Right cardiac atrium (tissue), 5 donors: Measurements from ENCODE around the gene NUCB1. TPM values are rescaled to one million over a fixed set of nuclear protein-coding genes. Genes with fewer than 3 reads are reported as not detected.

ENCODE experiments used
- ATAC-seq, 2 donors: fragments of 200-7000 bp; cut with Tn5 transposase; one replicate each; pipeline versions ENCODE4 v1.8.0 to v1.9.1; 2020; ENCODE audit warnings: moderate library complexity in 2 of 2, mild to moderate bottlenecking in 1 of 2
- DNase-seq, 3 donors: peaks; one replicate each; pipeline ENCODE4 v3.0.0-alpha.2; 2020
- H3K27ac ChIP-seq: one replicate; pipeline ENCODE4 v1.5.1; 2013; ENCODE audit warnings: mild to moderate bottlenecking, low read length, control low read depth, moderate library complexity
- H3K27me3 ChIP-seq: one replicate; pipeline ENCODE4 v1.6.1; 2013; ENCODE audit not compliant: control insufficient read depth, insufficient read depth
- H3K4me1 ChIP-seq: one replicate; pipeline ENCODE4 v1.6.1; 2013; ENCODE audit warnings: low read length; ENCODE audit not compliant: control insufficient read depth, insufficient read depth
- H3K4me3 ChIP-seq: one replicate; pipeline ENCODE4 v1.5.1; 2013; ENCODE audit warnings: low read length, control low read depth
- H3K9me3 ChIP-seq: one replicate; pipeline ENCODE4 v1.6.1; 2013; ENCODE audit warnings: low read length; ENCODE audit not compliant: control insufficient read depth
- WGBS: extraction: QIAGEN DNeasy Blood & Tissue Kit; methylation state at CpG from one replicate; pipeline ENCODE4 v1.1.7; 2013; 5-methylcytosine and 5-hydroxymethylcytosine counted together
- intact Hi-C, 4 donors: fragments of 100-400 bp; cut with DNase I; formaldehyde crosslinking; loops; one replicate each; pipeline versions ENCODE4 v1.11.0 to v1.14.0; 2022 to 2023
- polyA plus RNA-seq: library from polyadenylated mRNA; stranded (reverse); fragments of 200-250 nt; gene quantifications from one replicate; pipeline ENCODE4 v1.2.3, GENCODE V29; 2013
- total RNA-seq, 4 donors: library from RNA; stranded (reverse); fragmentation: NEBNext Ultra II Directional; extraction: Animal tissue kit (Norgen Biotek cat#: 25700); gene quantifications; one replicate each; pipeline ENCODE4 v1.2.1, GENCODE V29; 2021
- donor health status: healthy with polysubstance abuse.
- donor health status: DM: no; HTN: yes; CAD: no.
- donor health status: DM: no; HTN: no; CAD: no.
- donor health status: DM: no; HTN: yes; CAD: no; lungs with severe emphysema.
- donor health status: DM: yes; HTN: yes; CAD: no.

The NUCB1 gene
- total and polyA plus RNA-seq, 5 donors: 213 to 327 (median 303) TPM

DNA sequence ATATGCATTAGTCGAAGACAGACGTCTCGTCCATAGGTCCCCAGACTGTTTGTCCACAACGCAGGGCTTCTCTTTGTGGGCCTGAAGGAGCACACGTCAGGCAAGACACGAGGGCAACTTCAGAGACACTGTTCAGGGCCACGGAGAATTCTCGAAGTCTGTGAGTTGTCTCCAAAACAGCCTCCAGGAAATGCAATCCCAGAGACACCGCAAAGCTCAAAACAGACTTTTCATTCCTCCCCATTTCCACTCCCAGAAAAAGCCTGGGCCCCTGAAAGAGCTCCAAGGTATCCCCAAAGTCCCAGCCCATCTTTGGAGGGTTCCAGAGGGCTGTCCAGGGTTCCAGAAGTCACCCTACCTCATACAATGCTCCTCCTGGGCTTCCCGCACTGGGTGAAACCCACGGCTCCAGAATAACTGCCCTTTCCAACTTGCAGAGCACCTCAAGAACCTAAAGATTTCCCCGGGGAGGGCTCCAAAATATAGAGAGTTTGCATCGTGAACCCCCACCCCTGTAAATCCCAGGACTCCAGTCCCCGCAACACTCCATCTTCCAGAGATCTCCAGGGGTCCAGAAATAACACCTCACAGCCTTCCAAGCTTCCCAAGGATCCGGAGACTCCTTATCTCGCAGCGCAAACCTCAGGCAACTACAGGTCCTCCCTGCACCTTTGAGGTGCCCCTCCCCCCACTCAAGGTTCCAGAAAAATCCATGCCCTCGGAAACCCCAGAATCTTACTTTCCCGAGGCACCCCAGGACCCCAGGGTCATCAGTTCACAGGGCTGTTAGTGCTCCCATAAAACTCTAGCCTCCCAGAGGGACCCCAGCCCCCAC is 64.3 kb downstream of the NUCB1 start:
- Histone ChIP-seq H3K4me1 (peaks cover 11% of the 10 kb centered on the region), H3K27ac (peak overlapping the region; percentile 59), H3K4me3 (peak overlapping the region; percentile 53), H3K27me3 (no peaks in the 10 kb centered on the region), H3K9me3 (no peaks in the 10 kb centered on the region)
- DNase-seq (no peak), ATAC-seq (no peak)
- WGBS: 12% methylated on average over 19 of the region's 19 CpGs
- intact Hi-C loops: loop anchor here in 2 of 4 donors (5.0 to 10.0 kb wide), 3 partner anchors 60 to 172 kb away; partner anchors contain the start of genes NUCB1 (in 1 of the 2) and PPP1R15A (in 1 of the 2)

DNA sequence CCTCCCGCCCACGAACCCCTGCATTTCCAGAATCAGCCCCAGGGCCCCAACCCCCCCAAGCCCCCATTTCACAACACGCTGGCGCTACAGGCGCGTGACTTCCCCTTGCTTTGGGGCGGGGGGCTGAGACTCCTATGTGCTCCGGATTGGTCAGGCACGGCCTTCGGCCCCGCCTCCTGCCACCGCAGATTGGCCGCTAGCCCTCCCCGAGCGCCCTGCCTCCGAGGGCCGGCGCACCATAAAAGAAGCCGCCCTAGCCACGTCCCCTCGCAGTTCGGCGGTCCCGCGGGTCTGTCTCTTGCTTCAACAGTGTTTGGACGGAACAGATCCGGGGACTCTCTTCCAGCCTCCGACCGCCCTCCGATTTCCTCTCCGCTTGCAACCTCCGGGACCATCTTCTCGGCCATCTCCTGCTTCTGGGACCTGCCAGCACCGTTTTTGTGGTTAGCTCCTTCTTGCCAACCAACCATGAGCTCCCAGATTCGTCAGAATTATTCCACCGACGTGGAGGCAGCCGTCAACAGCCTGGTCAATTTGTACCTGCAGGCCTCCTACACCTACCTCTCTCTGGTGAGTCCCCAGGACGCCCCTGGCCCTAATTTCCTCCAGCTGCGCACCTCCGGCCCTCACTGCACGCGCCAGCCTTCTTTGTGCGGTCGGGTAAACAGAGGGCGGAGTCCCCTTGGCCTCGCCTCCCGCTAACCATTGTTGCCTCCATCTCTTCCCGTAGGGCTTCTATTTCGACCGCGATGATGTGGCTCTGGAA is 65.1 kb downstream of the NUCB1 start, which contains the start of gene FTL:
FTL (plus strand) TSS at position 270 of the 766 bp plus-strand sequence; CDS start at position 469, 199 bp downstream.
- no peaks in the 10 kb centered on the region for H3K27me3 ChIP-seq
- H3K9me3 ChIP-seq: no peaks in the 10 kb centered on the region
- ATAC-seq (peak; percentile 87 to 90), DNase-seq (peak; percentile 98 to 99 (median 99))
- peak within 1 kb of the TSS; percentile 69 for H3K4me3 ChIP-seq
- H3K27ac ChIP-seq: peak within 1 kb of the TSS; percentile 86
- under 1% methylated on average over 52 of the region's 52 CpGs for WGBS
- intact Hi-C loops: loop anchor here in 2 of 4 donors (5.0 to 10.0 kb wide), 3 partner anchors 60 to 173 kb away; partner anchors contain the start of genes NUCB1 (in 1 of the 2) and PPP1R15A (in 1 of the 2)
- peaks cover 11% of the 10 kb centered on the region for H3K4me1 ChIP-seq

DNA sequence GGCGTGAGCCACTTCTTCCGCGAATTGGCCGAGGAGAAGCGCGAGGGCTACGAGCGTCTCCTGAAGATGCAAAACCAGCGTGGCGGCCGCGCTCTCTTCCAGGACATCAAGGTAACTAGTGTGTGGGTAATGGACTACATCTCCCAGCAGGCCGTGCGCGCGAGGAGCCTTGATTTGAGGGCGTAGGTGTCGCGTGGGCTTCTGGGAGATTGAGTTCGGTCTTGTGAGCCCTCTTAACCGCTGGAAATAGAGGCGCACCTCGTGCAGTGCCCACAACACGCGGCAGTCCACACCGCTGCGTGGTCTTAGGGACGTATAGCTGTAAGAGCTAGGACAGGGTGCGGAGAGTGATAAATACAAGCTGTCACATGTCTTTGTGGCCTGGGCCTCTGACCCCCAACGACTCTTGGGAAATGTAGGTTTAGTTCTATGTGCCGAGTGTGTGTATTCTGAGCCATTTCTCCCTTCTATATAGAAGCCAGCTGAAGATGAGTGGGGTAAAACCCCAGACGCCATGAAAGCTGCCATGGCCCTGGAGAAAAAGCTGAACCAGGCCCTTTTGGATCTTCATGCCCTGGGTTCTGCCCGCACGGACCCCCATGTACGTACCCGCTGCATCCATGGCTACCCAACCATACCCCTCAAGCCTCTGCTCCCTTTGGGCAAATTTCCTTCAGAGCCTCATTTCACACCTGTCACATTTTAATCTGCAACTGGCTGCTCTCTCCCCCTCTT is 65.9 kb downstream of the NUCB1 start:
- intact Hi-C loops: loop anchor here in 2 of 4 donors (5.0 to 10.0 kb wide), 3 partner anchors 61 to 174 kb away; partner anchors contain the start of genes NUCB1 (in 1 of the 2) and PPP1R15A (in 1 of the 2)
- Histone ChIP-seq H3K27ac (peak overlapping the region; percentile 86), H3K27me3 (no peaks in the 10 kb centered on the region), H3K9me3 (no peaks in the 10 kb centered on the region), H3K4me3 (peak overlapping the region; percentile 69), H3K4me1 (peaks cover 11% of the 10 kb centered on the region)
- ATAC-seq (peak; percentile 54 to 66), DNase-seq (peak; percentile 89 to 95 (median 92))
- WGBS: 10% methylated on average over 36 of the region's 36 CpGs

DNA sequence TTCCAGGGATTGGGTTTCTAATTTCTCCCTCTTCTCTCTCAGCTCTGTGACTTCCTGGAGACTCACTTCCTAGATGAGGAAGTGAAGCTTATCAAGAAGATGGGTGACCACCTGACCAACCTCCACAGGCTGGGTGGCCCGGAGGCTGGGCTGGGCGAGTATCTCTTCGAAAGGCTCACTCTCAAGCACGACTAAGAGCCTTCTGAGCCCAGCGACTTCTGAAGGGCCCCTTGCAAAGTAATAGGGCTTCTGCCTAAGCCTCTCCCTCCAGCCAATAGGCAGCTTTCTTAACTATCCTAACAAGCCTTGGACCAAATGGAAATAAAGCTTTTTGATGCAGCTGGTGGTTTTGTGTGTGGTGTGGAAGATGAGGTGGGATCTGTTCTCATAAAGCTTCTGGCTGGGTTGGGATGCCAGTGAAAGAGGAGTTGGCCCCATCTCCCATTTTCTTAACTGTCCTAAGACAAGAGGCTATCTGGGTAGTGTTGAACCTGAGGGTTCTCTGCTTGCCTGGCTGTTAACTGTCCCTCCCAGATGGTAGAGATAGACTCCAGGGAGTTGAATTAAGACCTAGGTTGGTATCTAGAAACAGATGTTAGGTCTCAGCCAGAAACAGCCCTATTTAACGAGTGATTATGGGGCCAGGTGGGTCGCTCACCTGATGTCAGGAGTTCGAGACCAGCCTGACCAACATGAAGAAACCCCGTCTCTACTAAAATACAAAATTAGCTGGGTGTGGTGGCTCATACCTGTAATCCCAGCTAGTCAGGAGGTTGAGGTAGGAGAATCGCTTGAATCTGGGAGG is 66.6 kb downstream of the NUCB1 start:
- ATAC-seq: no peak
- 84% methylated on average over 10 of the region's 10 CpGs for WGBS
- DNase-seq: peak in 1 of 3 donors; percentile 72
- H3K27me3 ChIP-seq: no peaks in the 10 kb centered on the region
- intact Hi-C loops: loop anchor here in 2 of 4 donors (5.0 to 10.0 kb wide), 3 partner anchors 62 to 174 kb away; partner anchors contain the start of genes NUCB1 (in 1 of the 2) and PPP1R15A (in 1 of the 2)
- H3K4me3 ChIP-seq: peak overlapping the region; percentile 69
- H3K9me3 ChIP-seq: no peaks in the 10 kb centered on the region
- H3K4me1 ChIP-seq: peaks cover 11% of the 10 kb centered on the region
- H3K27ac ChIP-seq: peak overlapping the region; percentile 8

DNA sequence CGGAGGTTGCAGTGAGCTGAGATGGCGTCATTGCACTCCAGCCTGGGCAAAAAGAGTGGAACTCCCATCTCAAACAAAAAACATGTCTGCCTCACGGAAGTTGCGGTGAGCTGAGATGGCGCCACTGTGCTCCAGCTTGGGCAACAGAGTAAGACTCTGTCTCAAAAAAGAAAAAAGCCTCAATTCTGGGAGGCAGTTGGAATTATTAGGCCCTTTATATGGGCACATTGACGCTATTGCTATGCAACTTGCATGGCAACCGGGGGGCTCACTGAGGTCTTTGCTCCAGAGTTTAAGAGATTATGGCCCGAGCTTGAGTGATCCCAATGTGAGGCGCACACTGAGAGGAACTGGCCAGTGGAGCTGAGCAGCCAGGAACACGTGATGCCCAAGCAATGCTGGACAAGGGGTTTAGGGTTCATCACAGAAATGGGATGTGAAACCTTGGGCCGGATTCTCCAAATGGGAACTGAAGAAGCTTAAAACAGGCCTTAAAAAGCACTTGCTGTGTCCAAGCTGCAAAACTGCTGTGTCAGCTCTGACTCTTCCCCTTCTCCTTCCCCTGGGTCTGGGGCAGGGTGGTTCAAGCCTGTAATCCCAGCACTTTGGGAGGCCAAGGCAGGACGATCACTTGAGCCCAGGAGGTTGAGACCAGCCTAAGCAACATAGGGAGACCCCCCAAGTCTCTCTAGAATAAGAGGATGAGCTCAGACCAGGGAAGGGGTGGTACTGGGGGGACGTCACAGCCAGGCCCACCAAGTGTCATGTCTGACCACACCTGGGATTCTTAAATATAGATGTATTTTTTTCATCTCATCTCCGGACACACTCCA is 67.5 kb downstream of the NUCB1 start:
- H3K4me1 ChIP-seq: peaks cover 11% of the 10 kb centered on the region
- H3K27ac ChIP-seq: peak overlapping the region; percentile 55
- no peaks in the 10 kb centered on the region for H3K27me3 ChIP-seq
- ATAC-seq (no peak), DNase-seq (peak in 2 of 3 donors; percentile 78 to 80)
- 72% methylated on average over 14 of the region's 14 CpGs for WGBS
- intact Hi-C loops: loop anchor here in 2 of 4 donors (5.0 to 10.0 kb wide), 3 partner anchors 63 to 175 kb away; partner anchors contain the start of genes NUCB1 (in 1 of the 2) and PPP1R15A (in 1 of the 2)
- no peaks in the 10 kb centered on the region for H3K9me3 ChIP-seq
- H3K4me3 ChIP-seq: no peak overlapping the region

DNA sequence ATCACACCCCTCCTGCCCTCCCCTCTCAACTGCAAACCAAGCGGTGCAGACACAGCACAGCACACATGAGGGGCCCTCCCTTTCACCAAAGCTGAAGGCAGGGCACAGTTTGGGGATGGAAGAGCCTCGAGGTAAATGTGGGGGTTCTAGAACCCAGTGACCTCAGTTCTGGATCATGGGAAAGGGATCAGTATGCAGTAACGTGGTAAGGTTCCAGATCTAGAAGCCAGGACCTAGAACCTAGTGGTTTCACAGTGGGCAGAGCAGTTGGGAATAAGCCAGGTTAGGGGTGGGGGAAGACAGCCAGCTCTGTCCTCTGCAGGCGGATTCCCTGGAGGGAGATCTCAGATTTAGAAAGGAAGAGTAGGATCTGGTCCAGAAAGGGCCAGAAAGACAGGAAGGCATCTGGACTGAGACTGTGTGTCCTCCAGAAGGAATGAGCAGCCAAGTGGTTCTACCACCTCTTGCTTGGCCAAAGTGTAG is 68.1 kb downstream of the NUCB1 start:
- DNase-seq (no peak), ATAC-seq (no peak)
- no peak overlapping the region for H3K4me3 ChIP-seq
- intact Hi-C loops: loop anchor here in 2 of 4 donors (5.0 to 10.0 kb wide), 3 partner anchors 63 to 176 kb away; partner anchors contain the start of genes NUCB1 (in 1 of the 2) and PPP1R15A (in 1 of the 2)
- peaks cover 10% of the 10 kb centered on the region for H3K4me1 ChIP-seq
- H3K27ac ChIP-seq: peak overlapping the region; percentile 55
- no peaks in the 10 kb centered on the region for H3K9me3 ChIP-seq
- 48% methylated on average over 4 of the region's 4 CpGs for WGBS
- H3K27me3 ChIP-seq: no peaks in the 10 kb centered on the region

DNA sequence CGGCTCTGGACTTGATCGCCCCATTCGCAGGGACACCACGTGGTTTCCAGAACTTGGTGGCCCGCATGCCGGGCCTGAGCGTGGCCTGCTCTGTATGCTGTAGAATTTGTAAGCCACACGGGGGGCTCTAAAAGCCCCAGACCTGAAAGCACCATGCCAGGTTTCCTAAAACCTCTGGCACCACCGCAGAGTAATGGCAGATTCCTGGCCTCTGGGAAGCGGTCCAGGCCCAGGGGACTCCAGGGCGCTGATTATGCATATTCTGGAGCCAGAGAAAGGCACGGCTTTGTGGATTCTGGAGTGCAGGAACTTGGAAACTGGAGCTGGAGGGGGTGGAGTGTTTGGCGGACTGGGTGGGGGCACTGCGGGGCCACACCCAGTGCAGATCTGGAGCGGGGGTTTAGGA is 68.7 kb downstream of the NUCB1 start:
- H3K4me1 ChIP-seq: peaks cover 6% of the 10 kb centered on the region
- H3K9me3 ChIP-seq: no peaks in the 10 kb centered on the region
- no peak overlapping the region for H3K27ac ChIP-seq
- ATAC-seq: no peak
- peak in 1 of 3 donors; percentile 68 for DNase-seq
- H3K27me3 ChIP-seq: no peaks in the 10 kb centered on the region
- intact Hi-C loops: loop anchor here in 2 of 4 donors (5.0 to 10.0 kb wide), 3 partner anchors 64 to 177 kb away; partner anchors contain the start of genes NUCB1 (in 1 of the 2) and PPP1R15A (in 1 of the 2)
- no peak overlapping the region for H3K4me3 ChIP-seq
- WGBS: 77% methylated on average over 15 of the region's 15 CpGs

DNA sequence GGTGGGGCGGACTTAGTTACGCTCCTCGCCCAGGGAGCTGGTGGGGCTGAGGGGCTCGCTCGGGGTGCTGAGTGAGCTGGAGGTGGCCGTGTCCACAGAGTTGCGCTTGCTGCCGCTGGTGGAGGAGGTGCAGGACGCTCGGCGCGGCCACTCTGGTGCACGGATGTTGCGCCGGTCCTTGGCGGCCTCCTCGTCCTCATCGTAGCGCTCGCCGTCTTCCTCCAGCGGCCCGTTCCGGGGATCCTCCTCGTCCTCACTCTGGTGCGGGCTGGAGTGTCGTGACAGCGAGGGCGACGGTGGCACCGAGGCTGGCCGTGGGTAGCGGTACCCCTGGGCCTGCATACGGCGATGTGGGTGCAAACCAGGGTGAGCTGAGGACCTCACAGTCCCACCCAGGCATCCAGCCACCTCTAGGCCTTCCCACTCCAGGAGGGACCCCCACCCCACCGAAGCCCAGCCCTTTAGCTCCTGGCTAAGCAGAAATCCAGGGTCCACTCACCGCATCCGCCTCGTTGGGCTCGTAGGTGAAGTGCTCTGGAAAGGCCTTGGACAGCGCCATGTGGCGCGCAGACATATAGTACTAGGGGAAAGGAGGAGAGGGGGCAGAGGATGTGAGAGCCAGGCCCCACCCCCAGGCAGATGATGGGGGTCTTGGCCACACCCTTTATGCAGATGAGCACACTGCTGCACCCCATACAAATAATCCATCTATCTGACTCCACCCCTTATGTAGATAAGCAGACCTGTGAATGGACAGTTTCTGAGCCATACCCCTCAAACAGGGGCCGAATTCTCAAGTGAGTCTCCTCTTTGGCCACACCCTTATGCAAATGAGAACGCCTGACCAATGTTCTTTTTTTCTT is 69.4 kb downstream of the NUCB1 start:
- H3K27me3 ChIP-seq: no peaks in the 10 kb centered on the region
- no peaks in the 10 kb centered on the region for H3K9me3 ChIP-seq
- 93% methylated on average over 45 of the region's 45 CpGs for WGBS
- peaks cover 3% of the 10 kb centered on the region for H3K4me1 ChIP-seq
- no peak overlapping the region for H3K27ac ChIP-seq
- intact Hi-C loops: loop anchor here (5.0 to 10.0 kb wide), 4 partner anchors 65 to 177 kb away; partner anchors contain the start of genes NUCB1 (in 1 of the 4) and PPP1R15A (in 1 of the 4)
- peak in 1 of 3 donors; percentile 75 for DNase-seq
- no peak for ATAC-seq
- no peak overlapping the region for H3K4me3 ChIP-seq
